GM21528 (cell line): Measurements from ENCODE around the gene PLEKHM2.
"Not testable (repeated sequence)": the region's sequence is repeated elsewhere in the genome, so short reads cannot be mapped to it uniquely, and the experiment has no call there.

Source experiments
- ATAC-seq: cut with Tn5 transposase; IDR thresholded peaks from one replicate; pipeline ENCODE4 v1.9.1; 2021; ENCODE audit warnings: mild to moderate bottlenecking, moderate library complexity; ENCODE audit not compliant: unreplicated experiment, low FRiP score

Gene PLEKHM2

GRCh38 chr1:15684042-15684461 is at the start of gene PLEKHM2:
PLEKHM2 (plus strand) TSS chr1:15684320; CDS start chr1:15684559, 239 bp downstream.
- ATAC-seq = peak; percentile 52

GRCh38 chr1:15636436-15636835 is 47.7 kb upstream of the PLEKHM2 start:
- no peak for ATAC-seq

GRCh38 chr1:15637826-15638225 is 46.3 kb upstream of the PLEKHM2 start:
- no peak for ATAC-seq

- no peak for ATAC-seq
Observed at GRCh38 chr1:15639262-15639661, 44.9 kb upstream of the PLEKHM2 start.

GRCh38 chr1:15639931-15640330 is 44.2 kb upstream of the PLEKHM2 start:
- ATAC-seq = no peak

- ATAC-seq = no peak
Observed at GRCh38 chr1:15640667-15641066, 43.5 kb upstream of the PLEKHM2 start.

GRCh38 chr1:15649937-15650336 is 34.2 kb upstream of the PLEKHM2 start:
- ATAC-seq = no peak

- no peak for ATAC-seq
Observed at GRCh38 chr1:15650433-15650832, 33.7 kb upstream of the PLEKHM2 start.

GRCh38 chr1:15652130-15652529 is 32.0 kb upstream of the PLEKHM2 start:
- not testable (repeated sequence) for ATAC-seq

GRCh38 chr1:15654091-15654690 is 29.9 kb upstream of the PLEKHM2 start:
- no peak for ATAC-seq

- ATAC-seq = no peak
Observed at GRCh38 chr1:15656464-15656863, 27.7 kb upstream of the PLEKHM2 start.

- no peak for ATAC-seq
Observed at GRCh38 chr1:15657021-15657420, 27.1 kb upstream of the PLEKHM2 start.

- ATAC-seq = no peak
Observed at GRCh38 chr1:15660151-15660550, 24.0 kb upstream of the PLEKHM2 start.

- no peak for ATAC-seq
Observed at GRCh38 chr1:15662477-15662876, 21.6 kb upstream of the PLEKHM2 start.

GRCh38 chr1:15663925-15664324 is 20.2 kb upstream of the PLEKHM2 start:
- ATAC-seq = no peak

GRCh38 chr1:15667362-15667761 is 16.8 kb upstream of the PLEKHM2 start:
- ATAC-seq = no peak

- no peak for ATAC-seq
Observed at GRCh38 chr1:15668089-15668754, 15.9 kb upstream of the PLEKHM2 start.

- no peak for ATAC-seq
Observed at GRCh38 chr1:15669074-15669473, 15.0 kb upstream of the PLEKHM2 start.

- no peak for ATAC-seq
Observed at GRCh38 chr1:15669864-15670263, 14.3 kb upstream of the PLEKHM2 start.

GRCh38 chr1:15671430-15671829 is 12.7 kb upstream of the PLEKHM2 start:
- no peak for ATAC-seq

- ATAC-seq = no peak
Observed at GRCh38 chr1:15674386-15675159, 9.5 kb upstream of the PLEKHM2 start.

GRCh38 chr1:15676010-15676409 is 8.1 kb upstream of the PLEKHM2 start:
- no peak for ATAC-seq
